ENCODE data around the gene L1CAM. TPM values are rescaled to one million over a fixed set of nuclear protein-coding genes. Genes with fewer than 3 reads are reported as not detected.

Gene L1CAM
- total RNA-seq, 4 donors from 2014 or later, result 5.2 to 7.1 (median 6.1) TPM

GRCh38 chrX:153865685-153866084, 20.3 kb downstream of the L1CAM start:
- Histone ChIP-seq H3K4me3 (no peak overlapping the region), H3K27ac (no peak overlapping the region), H3K9me3 (no peaks in the 10 kb centered on the region), H3K27me3 (no peaks in the 10 kb centered on the region), H3K36me3 (no peaks in the 10 kb centered on the region), H3K4me1 (no peaks in the 10 kb centered on the region)
- TF ChIP-seq EP300 (IDR thresholded peaks at IDR 0.05; ENCODE audit: low read depth) (no peak), POLR2A (IDR thresholded peaks at IDR 0.05) (no peak), CTCF (IDR thresholded peaks at IDR 0.05) (no peak), POLR2AphosphoS5 (IDR thresholded peaks at IDR 0.05) (no peak)
- in situ Hi-C loops (cut with MboI; ENCODE audit: low pct_ligation_motif_present in 1 of 4, low pct_unique_long_range_greater_than_20kb in 1 of 4, low sequenced_read_pairs in 3 of 4), result no loop called here
- DNase-seq, result no peak
- WGBS, 2 donors (ENCODE audit: low coverage in 1 of 2), result 92% methylated on average over 9 of the region's 9 CpGs; no CpG with 5 or more reads in 1 of the 2 donors
- intact Hi-C loops (cut with DNase I; ENCODE audit: low total_unique reads), result no loop called here

GRCh38 chrX:153865321-153865580, 20.7 kb downstream of the L1CAM start:
- no peak overlapping the region for H3K4me3 ChIP-seq
- intact Hi-C loops (cut with DNase I; ENCODE audit: low total_unique reads), result no loop called here

GRCh38 chrX:153864561-153865320, 21.2 kb downstream of the L1CAM start:
- WGBS, 2 donors (ENCODE audit: low coverage in 1 of 2), result 85% methylated on average over 26 of the region's 30 CpGs; no CpG with 5 or more reads in 1 of the 2 donors

More at GRCh38 chrX:153865321-153865580, 20.7 kb downstream of the L1CAM start:
- in situ Hi-C loops (cut with MboI; ENCODE audit: low pct_ligation_motif_present in 1 of 4, low pct_unique_long_range_greater_than_20kb in 1 of 4, low sequenced_read_pairs in 3 of 4), result no loop called here
- WGBS, 2 donors (ENCODE audit: low coverage in 1 of 2), result 88% methylated on average over 11 of the region's 11 CpGs; no CpG with 5 or more reads in 1 of the 2 donors
- Histone ChIP-seq H3K27ac (no peak overlapping the region), H3K36me3 (no peaks in the 10 kb centered on the region), H3K4me1 (no peaks in the 10 kb centered on the region), H3K9me3 (no peaks in the 10 kb centered on the region), H3K27me3 (no peaks in the 10 kb centered on the region)
- TF ChIP-seq POLR2A (IDR thresholded peaks at IDR 0.05), result no peak
- no peak for TF ChIP-seq EP300 (IDR thresholded peaks at IDR 0.05; ENCODE audit: low read depth)
- TF ChIP-seq CTCF (IDR thresholded peaks at IDR 0.05), result no peak
- no peak for TF ChIP-seq POLR2AphosphoS5 (IDR thresholded peaks at IDR 0.05)
- no peak for DNase-seq

GRCh38 chrX:153864101-153864500, 21.9 kb downstream of the L1CAM start:
- in situ Hi-C loops (cut with MboI; ENCODE audit: low pct_ligation_motif_present in 1 of 4, low pct_unique_long_range_greater_than_20kb in 1 of 4, low sequenced_read_pairs in 3 of 4) (no loop called here), intact Hi-C loops (cut with DNase I; ENCODE audit: low total_unique reads) (no loop called here)
- 74% methylated on average over 9 of the region's 10 CpGs; no CpG with 5 or more reads in 1 of the 2 donors for WGBS, 2 donors (ENCODE audit: low coverage in 1 of 2)
- H3K9me3 ChIP-seq, result no peaks in the 10 kb centered on the region
- no peak for DNase-seq
- no peaks in the 10 kb centered on the region for H3K36me3 ChIP-seq
- no peaks in the 10 kb centered on the region for H3K27me3 ChIP-seq
- TF ChIP-seq POLR2A (IDR thresholded peaks at IDR 0.05) (no peak), EP300 (IDR thresholded peaks at IDR 0.05; ENCODE audit: low read depth) (no peak), CTCF (IDR thresholded peaks at IDR 0.05) (no peak), POLR2AphosphoS5 (IDR thresholded peaks at IDR 0.05) (no peak)
- H3K4me1 ChIP-seq, result no peaks in the 10 kb centered on the region
- no peak overlapping the region for H3K27ac ChIP-seq
- no peak overlapping the region for H3K4me3 ChIP-seq

More at GRCh38 chrX:153864561-153865320, 21.2 kb downstream of the L1CAM start:
- TF ChIP-seq POLR2AphosphoS5 (IDR thresholded peaks at IDR 0.05) (no peak), EP300 (IDR thresholded peaks at IDR 0.05; ENCODE audit: low read depth) (no peak), POLR2A (IDR thresholded peaks at IDR 0.05) (no peak), CTCF (IDR thresholded peaks at IDR 0.05) (no peak)
- DNase-seq, result no peak
- Histone ChIP-seq H3K27me3 (no peaks in the 10 kb centered on the region), H3K4me1 (no peaks in the 10 kb centered on the region), H3K4me3 (no peak overlapping the region), H3K27ac (no peak overlapping the region), H3K9me3 (no peaks in the 10 kb centered on the region), H3K36me3 (no peaks in the 10 kb centered on the region)
- intact Hi-C loops (cut with DNase I; ENCODE audit: low total_unique reads) (no loop called here), in situ Hi-C loops (cut with MboI; ENCODE audit: low pct_ligation_motif_present in 1 of 4, low pct_unique_long_range_greater_than_20kb in 1 of 4, low sequenced_read_pairs in 3 of 4) (no loop called here)
